Lung (tissue), 12 donors: ENCODE measurements around the gene PLEKHA1. TPM values are rescaled to one million over a fixed set of nuclear protein-coding genes. Genes with fewer than 3 reads are reported as not detected.

ENCODE experiments used
- ATAC-seq: fragments of 200-7000 bp; cut with Tn5 transposase; one replicate; pipeline ENCODE4 v1.9.1; 2020; ENCODE audit warnings: moderate number of reproducible peaks; ENCODE audit not compliant: insufficient read depth, low FRiP score
- DNase-seq, 3 donors: peaks; one replicate each; pipeline ENCODE4 v3.0.0-alpha.2; 2013 to 2017
- H3K27ac ChIP-seq, 2 donors: one replicate each; pipeline ENCODE4 v1.5.1; 2013; ENCODE audit warnings: mild to moderate bottlenecking in 2 of 2, moderate library complexity in 2 of 2, control low read depth in 1 of 2, inconsistent platforms in 1 of 2, low read depth in 1 of 2, low read length in 1 of 2
- H3K27me3 ChIP-seq, 3 donors: one replicate each; pipeline ENCODE4 v1.5.1; 2013; ENCODE audit warnings: low read length in 2 of 3; ENCODE audit not compliant: control insufficient read depth in 3 of 3, insufficient read depth in 3 of 3
- H3K36me3 ChIP-seq, 4 donors: one replicate each; pipeline ENCODE4 v1.5.1; 2013; ENCODE audit warnings: low read length in 4 of 4, mild to moderate bottlenecking in 1 of 4, moderate library complexity in 1 of 4; ENCODE audit not compliant: control insufficient read depth in 4 of 4, insufficient read depth in 4 of 4
- H3K4me1 ChIP-seq, 5 donors: one replicate each; pipeline ENCODE4 v1.5.1; 2013; ENCODE audit warnings: low read length in 5 of 5, mild to moderate bottlenecking in 2 of 5, moderate library complexity in 1 of 5; ENCODE audit not compliant: control insufficient read depth in 5 of 5, insufficient read depth in 5 of 5
- H3K4me3 ChIP-seq: one replicate; pipeline ENCODE4 v1.5.1; 2013; ENCODE audit warnings: mild to moderate bottlenecking, control low read depth, moderate library complexity
- H3K9ac ChIP-seq, 2 donors: one replicate each; pipeline ENCODE4 v1.5.1; 2013; ENCODE audit warnings: low read length in 2 of 2, control low read depth in 1 of 2; ENCODE audit not compliant: insufficient read depth in 1 of 2
- H3K9me3 ChIP-seq, 4 donors: one replicate each; pipeline ENCODE4 v1.5.1; 2013; ENCODE audit warnings: low read length in 3 of 4, mild to moderate bottlenecking in 1 of 4, moderate library complexity in 1 of 4; ENCODE audit not compliant: control insufficient read depth in 4 of 4, insufficient read depth in 3 of 4
- WGBS, 2 donors: extraction: QIAGEN DNeasy Blood & Tissue Kit; methylation state at CpG; one replicate each; pipeline ENCODE4 v1.1.7; 2013; 5-methylcytosine and 5-hydroxymethylcytosine counted together
- polyA plus RNA-seq, 2 donors: library from polyadenylated mRNA; stranded (reverse); fragments of 200-250 nt; gene quantifications; one replicate each; pipeline ENCODE4 v1.2.1, GENCODE V29; 2013
- total RNA-seq, 2 donors: library from RNA; depleted of rRNA in 1 of 2; stranded (reverse); fragments of >200 nt in 1 of 2; gene quantifications; one replicate each; pipeline ENCODE4 v1.2.1, GENCODE V29; 2014 to 2021
- TF ChIP-seq, protein P1 (sequence below): IDR thresholded peaks from 2 replicates; pipeline ENCODE4 v1.5.1; 2012; ENCODE audit warnings: mild to moderate bottlenecking; ENCODE audit errors: control extremely low read depth, extremely low read depth
- donor health status: control.
- donor health status: control.
- donor health status: Bipolar disorder and iron deficiency.
- donor health status: healthy.
- donor health status: DM: yes; HTN: yes; CAD: no.

PLEKHA1 gene
- total and polyA plus RNA-seq, 4 donors, result 18.9 to 73.2 (median 28.2) TPM

DNA sequence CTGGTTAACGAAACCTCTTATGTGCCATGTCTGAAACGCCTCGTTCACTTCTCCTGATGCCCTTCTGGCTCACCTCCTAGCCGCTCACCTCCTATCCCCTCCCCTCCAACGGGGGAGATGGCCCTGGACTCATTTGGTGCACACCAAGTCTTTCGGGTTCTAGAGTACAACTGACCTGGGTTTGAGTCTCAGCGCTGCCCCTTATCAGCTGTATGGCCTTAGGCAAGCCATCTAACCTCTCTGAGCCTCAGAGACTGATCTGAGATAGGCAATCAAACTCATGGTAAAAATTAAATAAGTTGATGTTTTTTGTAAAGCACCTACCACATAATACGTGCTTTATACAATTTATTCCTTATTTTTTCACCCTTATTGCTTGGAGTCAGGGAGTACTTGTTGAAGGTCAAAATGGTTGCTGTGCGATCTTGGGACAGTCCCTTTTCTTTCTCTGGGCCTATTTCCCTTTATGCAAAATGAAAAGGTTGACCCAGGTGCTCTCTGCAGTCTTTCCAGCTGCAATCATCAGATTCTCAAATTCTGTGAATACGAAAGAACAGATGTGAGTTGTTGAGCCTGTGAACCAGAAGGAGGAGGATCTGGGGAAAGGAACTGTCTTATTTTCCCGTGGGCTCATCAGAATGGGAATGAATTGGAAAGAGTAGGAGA lies 31.2 kb upstream of the PLEKHA1 start:
- TF ChIP-seq, protein P1, sequence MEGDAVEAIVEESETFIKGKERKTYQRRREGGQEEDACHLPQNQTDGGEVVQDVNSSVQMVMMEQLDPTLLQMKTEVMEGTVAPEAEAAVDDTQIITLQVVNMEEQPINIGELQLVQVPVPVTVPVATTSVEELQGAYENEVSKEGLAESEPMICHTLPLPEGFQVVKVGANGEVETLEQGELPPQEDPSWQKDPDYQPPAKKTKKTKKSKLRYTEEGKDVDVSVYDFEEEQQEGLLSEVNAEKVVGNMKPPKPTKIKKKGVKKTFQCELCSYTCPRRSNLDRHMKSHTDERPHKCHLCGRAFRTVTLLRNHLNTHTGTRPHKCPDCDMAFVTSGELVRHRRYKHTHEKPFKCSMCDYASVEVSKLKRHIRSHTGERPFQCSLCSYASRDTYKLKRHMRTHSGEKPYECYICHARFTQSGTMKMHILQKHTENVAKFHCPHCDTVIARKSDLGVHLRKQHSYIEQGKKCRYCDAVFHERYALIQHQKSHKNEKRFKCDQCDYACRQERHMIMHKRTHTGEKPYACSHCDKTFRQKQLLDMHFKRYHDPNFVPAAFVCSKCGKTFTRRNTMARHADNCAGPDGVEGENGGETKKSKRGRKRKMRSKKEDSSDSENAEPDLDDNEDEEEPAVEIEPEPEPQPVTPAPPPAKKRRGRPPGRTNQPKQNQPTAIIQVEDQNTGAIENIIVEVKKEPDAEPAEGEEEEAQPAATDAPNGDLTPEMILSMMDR, result no peak
- H3K9ac ChIP-seq, result no peak overlapping the region
- H3K27me3 ChIP-seq, result no peaks in the 10 kb centered on the region
- H3K27ac ChIP-seq, result no peak overlapping the region
- DNase-seq, result no peak
- 89 to 93% methylated on average over 11 of the region's 11 CpGs for WGBS, 2 donors
- no peaks in the 10 kb centered on the region for H3K9me3 ChIP-seq
- ATAC-seq, result no peak
- H3K4me1 ChIP-seq, result peaks cover 0 to 4% (median 0%) of the 10 kb centered on the region in 5 donors
- H3K36me3 ChIP-seq, result no peaks in the 10 kb centered on the region
- H3K4me3 ChIP-seq, result no peak overlapping the region

DNA sequence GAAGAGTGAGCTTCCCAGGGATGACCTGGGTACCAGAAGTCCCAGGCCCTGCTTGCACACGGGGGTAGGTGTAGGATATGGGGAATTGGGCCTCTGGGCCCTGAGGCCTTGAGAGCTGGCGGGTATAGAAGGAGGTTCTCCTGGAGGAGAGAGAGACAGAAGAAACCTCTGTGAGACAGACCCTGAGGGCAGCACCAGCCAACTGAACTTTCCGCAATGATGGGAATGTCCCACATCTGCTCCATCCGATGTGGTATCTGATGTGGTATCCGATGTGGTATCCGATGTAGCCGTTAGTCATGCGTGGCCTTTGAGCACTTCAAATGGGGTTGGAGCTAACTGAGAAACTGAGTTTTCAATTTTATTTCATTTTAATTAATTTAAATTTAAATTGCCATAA lies 30.6 kb upstream of the PLEKHA1 start:
- TF ChIP-seq, protein P1, result no peak
- Histone ChIP-seq H3K27me3 (no peaks in the 10 kb centered on the region), H3K4me1 (peaks cover 0 to 4% (median 0%) of the 10 kb centered on the region in 5 donors), H3K4me3 (no peak overlapping the region), H3K27ac (no peak overlapping the region), H3K36me3 (no peaks in the 10 kb centered on the region), H3K9ac (no peak overlapping the region), H3K9me3 (no peaks in the 10 kb centered on the region)
- DNase-seq (no peak), ATAC-seq (no peak)
- 95 to 96% methylated on average over 8 of the region's 8 CpGs for WGBS, 2 donors

DNA sequence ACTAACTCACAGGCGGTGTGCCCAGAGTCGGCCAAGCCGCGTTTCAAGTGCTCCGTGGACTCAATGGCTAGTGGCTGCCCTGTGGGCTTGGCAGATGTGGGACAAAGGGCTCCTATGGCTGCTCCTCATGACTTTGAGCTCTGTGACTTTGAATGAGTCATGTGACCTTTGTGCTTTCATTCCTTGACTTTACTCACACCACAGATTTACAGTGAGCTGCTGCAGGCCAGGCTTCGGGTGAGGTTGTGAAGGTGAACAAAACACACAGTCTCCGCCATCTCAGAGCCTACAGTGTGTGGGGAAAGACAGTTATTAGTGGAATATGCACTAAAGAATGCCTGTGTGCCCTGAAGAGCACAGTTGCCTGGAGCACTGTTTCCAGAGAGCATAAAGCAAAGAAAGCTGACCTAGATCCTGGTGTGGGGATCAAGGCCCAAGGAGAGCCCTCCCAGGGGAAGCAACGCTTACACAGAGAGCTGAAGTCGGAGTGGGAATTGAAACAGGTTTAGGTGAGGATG lies 29.7 kb upstream of the PLEKHA1 start:
- no peak overlapping the region for H3K4me3 ChIP-seq
- 91% methylated on average over 9 of the region's 9 CpGs for WGBS, 2 donors
- H3K9me3 ChIP-seq, result no peaks in the 10 kb centered on the region
- DNase-seq (no peak), ATAC-seq (no peak)
- TF ChIP-seq, protein P1, result no peak
- no peaks in the 10 kb centered on the region for H3K36me3 ChIP-seq
- H3K9ac ChIP-seq, result no peak overlapping the region
- no peak overlapping the region for H3K27ac ChIP-seq
- H3K27me3 ChIP-seq, result no peaks in the 10 kb centered on the region
- H3K4me1 ChIP-seq, result peaks cover 0 to 4% (median 0%) of the 10 kb centered on the region in 5 donors
